Measurements from ENCODE around the gene STARD3NL. TPM values are rescaled to one million over a fixed set of nuclear protein-coding genes. Genes with fewer than 3 reads are reported as not detected.

STARD3NL gene
- total RNA-seq, 1 experiment from 2014 or later = 30.6 TPM

DNA sequence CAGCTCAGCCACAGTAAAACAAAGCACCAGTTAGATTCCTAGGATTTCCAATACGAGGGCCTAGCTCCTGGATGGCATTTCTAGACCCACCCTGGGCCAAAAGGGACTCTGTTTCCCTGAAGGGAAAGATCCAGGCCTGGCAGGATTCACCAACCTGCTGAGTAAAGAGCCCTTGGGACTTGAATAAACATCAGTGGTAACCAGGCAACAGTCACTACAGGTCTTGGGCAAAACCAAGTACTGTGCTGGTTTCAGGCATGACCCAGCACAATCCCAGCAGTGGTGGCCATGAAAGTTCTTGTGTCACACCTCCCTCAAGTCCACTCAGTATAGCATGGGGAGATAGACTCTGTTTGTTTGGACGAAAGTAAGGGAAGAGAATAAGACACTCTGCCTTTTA lies 31.0 kb upstream of the STARD3NL start:
- Mint-ChIP-seq H3K4me1 (peaks cover 6% of the 10 kb centered on the region; the same call in 1 of the 2 replicates), H3K27ac (no peak overlapping the region), H3K27me3 (ENCODE audit: low read depth) (no peaks in the 10 kb centered on the region), H3K4me3 (no peak overlapping the region), H3K9me3 (no peaks in the 10 kb centered on the region), H3K36me3 (no peaks in the 10 kb centered on the region)
- ChIA-PET POLR2A (no interaction called here), CTCF (no interaction called here)
- no peak for ATAC-seq
- TF ChIP-seq GABPB1 (CRISPR knock-in tag; IDR thresholded peaks at IDR 0.05) (no peak), ZNF317 (CRISPR knock-in tag; IDR thresholded peaks at IDR 0.05; ENCODE audit: borderline replicate concordance, low read depth) (no peak), FOXP1 (CRISPR knock-in tag; IDR thresholded peaks at IDR 0.05; ENCODE audit: borderline replicate concordance) (no peak), ZNF671 (CRISPR knock-in tag; IDR thresholded peaks at IDR 0.05) (no peak), HMGA2 (CRISPR knock-in tag; IDR thresholded peaks at IDR 0.05) (no peak), NFYB (CRISPR knock-in tag; conservative IDR thresholded peaks at IDR 0.05; ENCODE audit: low read depth) (no peak), ZBTB21 (CRISPR knock-in tag; IDR thresholded peaks at IDR 0.05; ENCODE audit: borderline replicate concordance) (no peak), NR2C2 (CRISPR knock-in tag; IDR thresholded peaks at IDR 0.05) (no peak), ZNF232 (CRISPR knock-in tag; IDR thresholded peaks at IDR 0.05) (no peak)
- TF ChIP-seq, protein P1, sequence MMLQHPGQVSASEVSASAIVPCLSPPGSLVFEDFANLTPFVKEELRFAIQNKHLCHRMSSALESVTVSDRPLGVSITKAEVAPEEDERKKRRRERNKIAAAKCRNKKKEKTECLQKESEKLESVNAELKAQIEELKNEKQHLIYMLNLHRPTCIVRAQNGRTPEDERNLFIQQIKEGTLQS (CRISPR knock-in tag; conservative IDR thresholded peaks at IDR 0.05) = no peak
- TF ChIP-seq, protein P2, sequence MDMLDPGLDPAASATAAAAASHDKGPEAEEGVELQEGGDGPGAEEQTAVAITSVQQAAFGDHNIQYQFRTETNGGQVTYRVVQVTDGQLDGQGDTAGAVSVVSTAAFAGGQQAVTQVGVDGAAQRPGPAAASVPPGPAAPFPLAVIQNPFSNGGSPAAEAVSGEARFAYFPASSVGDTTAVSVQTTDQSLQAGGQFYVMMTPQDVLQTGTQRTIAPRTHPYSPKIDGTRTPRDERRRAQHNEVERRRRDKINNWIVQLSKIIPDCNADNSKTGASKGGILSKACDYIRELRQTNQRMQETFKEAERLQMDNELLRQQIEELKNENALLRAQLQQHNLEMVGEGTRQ (CRISPR knock-in tag; IDR thresholded peaks at IDR 0.05) = no peak
- TF ChIP-seq, protein P3, sequence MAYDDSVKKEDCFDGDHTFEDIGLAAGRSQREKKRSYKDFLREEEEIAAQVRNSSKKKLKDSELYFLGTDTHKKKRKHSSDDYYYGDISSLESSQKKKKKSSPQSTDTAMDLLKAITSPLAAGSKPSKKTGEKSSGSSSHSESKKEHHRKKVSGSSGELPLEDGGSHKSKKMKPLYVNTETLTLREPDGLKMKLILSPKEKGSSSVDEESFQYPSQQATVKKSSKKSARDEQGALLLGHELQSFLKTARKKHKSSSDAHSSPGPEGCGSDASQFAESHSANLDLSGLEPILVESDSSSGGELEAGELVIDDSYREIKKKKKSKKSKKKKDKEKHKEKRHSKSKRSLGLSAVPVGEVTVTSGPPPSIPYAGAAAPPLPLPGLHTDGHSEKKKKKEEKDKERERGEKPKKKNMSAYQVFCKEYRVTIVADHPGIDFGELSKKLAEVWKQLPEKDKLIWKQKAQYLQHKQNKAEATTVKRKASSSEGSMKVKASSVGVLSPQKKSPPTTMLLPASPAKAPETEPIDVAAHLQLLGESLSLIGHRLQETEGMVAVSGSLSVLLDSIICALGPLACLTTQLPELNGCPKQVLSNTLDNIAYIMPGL (CRISPR knock-in tag; IDR thresholded peaks at IDR 0.05) = no peak
- TF ChIP-seq, protein P4, sequence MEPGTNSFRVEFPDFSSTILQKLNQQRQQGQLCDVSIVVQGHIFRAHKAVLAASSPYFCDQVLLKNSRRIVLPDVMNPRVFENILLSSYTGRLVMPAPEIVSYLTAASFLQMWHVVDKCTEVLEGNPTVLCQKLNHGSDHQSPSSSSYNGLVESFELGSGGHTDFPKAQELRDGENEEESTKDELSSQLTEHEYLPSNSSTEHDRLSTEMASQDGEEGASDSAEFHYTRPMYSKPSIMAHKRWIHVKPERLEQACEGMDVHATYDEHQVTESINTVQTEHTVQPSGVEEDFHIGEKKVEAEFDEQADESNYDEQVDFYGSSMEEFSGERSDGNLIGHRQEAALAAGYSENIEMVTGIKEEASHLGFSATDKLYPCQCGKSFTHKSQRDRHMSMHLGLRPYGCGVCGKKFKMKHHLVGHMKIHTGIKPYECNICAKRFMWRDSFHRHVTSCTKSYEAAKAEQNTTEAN (CRISPR knock-in tag; IDR thresholded peaks at IDR 0.05) = no peak
- TF ChIP-seq, protein P5, sequence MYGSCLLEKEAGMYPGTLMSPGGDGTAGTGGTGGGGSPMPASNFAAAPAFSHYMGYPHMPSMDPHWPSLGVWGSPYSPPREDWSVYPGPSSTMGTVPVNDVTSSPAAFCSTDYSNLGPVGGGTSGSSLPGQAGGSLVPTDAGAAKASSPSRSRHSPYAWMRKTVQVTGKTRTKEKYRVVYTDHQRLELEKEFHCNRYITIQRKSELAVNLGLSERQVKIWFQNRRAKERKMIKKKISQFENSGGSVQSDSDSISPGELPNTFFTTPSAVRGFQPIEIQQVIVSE (CRISPR knock-in tag; IDR thresholded peaks at IDR 0.05; ENCODE audit: borderline replicate concordance) = no peak
- TF ChIP-seq, protein P6, sequence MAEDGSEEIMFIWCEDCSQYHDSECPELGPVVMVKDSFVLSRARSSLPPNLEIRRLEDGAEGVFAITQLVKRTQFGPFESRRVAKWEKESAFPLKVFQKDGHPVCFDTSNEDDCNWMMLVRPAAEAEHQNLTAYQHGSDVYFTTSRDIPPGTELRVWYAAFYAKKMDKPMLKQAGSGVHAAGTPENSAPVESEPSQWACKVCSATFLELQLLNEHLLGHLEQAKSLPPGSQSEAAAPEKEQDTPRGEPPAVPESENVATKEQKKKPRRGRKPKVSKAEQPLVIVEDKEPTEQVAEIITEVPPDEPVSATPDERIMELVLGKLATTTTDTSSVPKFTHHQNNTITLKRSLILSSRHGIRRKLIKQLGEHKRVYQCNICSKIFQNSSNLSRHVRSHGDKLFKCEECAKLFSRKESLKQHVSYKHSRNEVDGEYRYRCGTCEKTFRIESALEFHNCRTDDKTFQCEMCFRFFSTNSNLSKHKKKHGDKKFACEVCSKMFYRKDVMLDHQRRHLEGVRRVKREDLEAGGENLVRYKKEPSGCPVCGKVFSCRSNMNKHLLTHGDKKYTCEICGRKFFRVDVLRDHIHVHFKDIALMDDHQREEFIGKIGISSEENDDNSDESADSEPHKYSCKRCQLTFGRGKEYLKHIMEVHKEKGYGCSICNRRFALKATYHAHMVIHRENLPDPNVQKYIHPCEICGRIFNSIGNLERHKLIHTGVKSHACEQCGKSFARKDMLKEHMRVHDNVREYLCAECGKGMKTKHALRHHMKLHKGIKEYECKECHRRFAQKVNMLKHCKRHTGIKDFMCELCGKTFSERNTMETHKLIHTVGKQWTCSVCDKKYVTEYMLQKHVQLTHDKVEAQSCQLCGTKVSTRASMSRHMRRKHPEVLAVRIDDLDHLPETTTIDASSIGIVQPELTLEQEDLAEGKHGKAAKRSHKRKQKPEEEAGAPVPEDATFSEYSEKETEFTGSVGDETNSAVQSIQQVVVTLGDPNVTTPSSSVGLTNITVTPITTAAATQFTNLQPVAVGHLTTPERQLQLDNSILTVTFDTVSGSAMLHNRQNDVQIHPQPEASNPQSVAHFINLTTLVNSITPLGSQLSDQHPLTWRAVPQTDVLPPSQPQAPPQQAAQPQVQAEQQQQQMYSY (CRISPR knock-in tag; IDR thresholded peaks at IDR 0.05) = no peak
- DNase-seq (ENCODE audit: low spot score) = no peak

DNA sequence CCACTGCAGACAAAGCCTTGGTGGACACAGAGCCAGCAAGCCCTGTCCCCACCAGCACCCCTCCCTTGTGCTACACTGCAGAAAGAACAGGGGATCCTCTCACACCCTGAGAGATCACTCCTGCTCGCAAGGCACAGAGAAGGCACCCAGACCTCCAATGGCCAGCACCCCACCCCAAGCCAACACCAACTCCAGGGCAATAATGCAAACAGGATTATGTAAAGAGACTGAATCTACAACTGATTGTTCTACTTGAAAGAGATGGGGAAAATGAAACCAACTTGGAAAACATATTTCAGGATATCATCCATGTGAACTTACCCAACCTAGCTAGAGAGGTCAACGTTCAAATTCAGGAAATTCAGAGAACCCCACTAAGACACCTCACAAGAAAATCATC lies 26.5 kb upstream of the STARD3NL start:
- POLR2A ChIA-PET = no interaction called here
- no peak overlapping the region for H3K4me3 Mint-ChIP-seq
- H3K27ac Mint-ChIP-seq = no peak overlapping the region
- peaks cover 3% of the 10 kb centered on the region; the same call in 1 of the 2 replicates for H3K9me3 Mint-ChIP-seq
- H3K27me3 Mint-ChIP-seq (ENCODE audit: low read depth) = no peaks in the 10 kb centered on the region
- CTCF ChIA-PET = no interaction called here
- H3K4me1 Mint-ChIP-seq = peaks cover 6% of the 10 kb centered on the region; the same call in 1 of the 2 replicates
- TF ChIP-seq ZNF121 (CRISPR knock-in tag; IDR thresholded peaks at IDR 0.05) (no peak), RELA (CRISPR knock-in tag; IDR thresholded peaks at IDR 0.05; ENCODE audit: borderline replicate concordance) (no peak), GTF2I (CRISPR knock-in tag; conservative IDR thresholded peaks at IDR 0.05) (no peak), NFE2L1 (CRISPR knock-in tag; IDR thresholded peaks at IDR 0.05) (no peak), MYBL2 (CRISPR knock-in tag; IDR thresholded peaks at IDR 0.05) (no peak), SP1 (CRISPR knock-in tag; conservative IDR thresholded peaks at IDR 0.05) (no peak), NR2C2 (CRISPR knock-in tag; IDR thresholded peaks at IDR 0.05) (no peak), ZNF138 (CRISPR knock-in tag; conservative IDR thresholded peaks at IDR 0.05) (no peak), HMGA2 (CRISPR knock-in tag; IDR thresholded peaks at IDR 0.05) (no peak), RORB (CRISPR knock-in tag; IDR thresholded peaks at IDR 0.05) (no peak), ZNF232 (CRISPR knock-in tag; IDR thresholded peaks at IDR 0.05) (no peak), CBFB (CRISPR knock-in tag; IDR thresholded peaks at IDR 0.05; ENCODE audit: low read depth) (no peak), CREM (CRISPR knock-in tag; IDR thresholded peaks at IDR 0.05) (no peak), FOXK1 (CRISPR knock-in tag; IDR thresholded peaks at IDR 0.05) (no peak)
- TF ChIP-seq, protein P7, sequence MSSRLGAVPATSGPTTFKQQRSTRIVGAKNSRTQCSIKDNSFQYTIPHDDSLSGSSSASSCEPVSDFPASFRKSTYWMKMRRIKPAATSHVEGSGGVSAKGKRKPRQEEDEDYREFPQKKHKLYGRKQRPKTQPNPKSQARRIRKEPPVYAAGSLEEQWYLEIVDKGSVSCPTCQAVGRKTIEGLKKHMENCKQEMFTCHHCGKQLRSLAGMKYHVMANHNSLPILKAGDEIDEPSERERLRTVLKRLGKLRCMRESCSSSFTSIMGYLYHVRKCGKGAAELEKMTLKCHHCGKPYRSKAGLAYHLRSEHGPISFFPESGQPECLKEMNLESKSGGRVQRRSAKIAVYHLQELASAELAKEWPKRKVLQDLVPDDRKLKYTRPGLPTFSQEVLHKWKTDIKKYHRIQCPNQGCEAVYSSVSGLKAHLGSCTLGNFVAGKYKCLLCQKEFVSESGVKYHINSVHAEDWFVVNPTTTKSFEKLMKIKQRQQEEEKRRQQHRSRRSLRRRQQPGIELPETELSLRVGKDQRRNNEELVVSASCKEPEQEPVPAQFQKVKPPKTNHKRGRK (CRISPR knock-in tag; IDR thresholded peaks at IDR 0.05; ENCODE audit: borderline replicate concordance) = no peak
- DNase-seq (ENCODE audit: low spot score) (no peak), ATAC-seq (no peak)
- no peaks in the 10 kb centered on the region for H3K36me3 Mint-ChIP-seq
